HG02852 (cell line): ENCODE measurements around the gene MXI1.
"Not testable (repeated sequence)": the region's sequence is repeated elsewhere in the genome, so short reads cannot be mapped to it uniquely, and the experiment has no call there.

Source experiments
- ATAC-seq: cut with Tn5 transposase; IDR thresholded peaks from one replicate; pipeline ENCODE4 v1.9.1; 2021; ENCODE audit warnings: mild to moderate bottlenecking, moderate library complexity; ENCODE audit not compliant: unreplicated experiment

The MXI1 gene

DNA sequence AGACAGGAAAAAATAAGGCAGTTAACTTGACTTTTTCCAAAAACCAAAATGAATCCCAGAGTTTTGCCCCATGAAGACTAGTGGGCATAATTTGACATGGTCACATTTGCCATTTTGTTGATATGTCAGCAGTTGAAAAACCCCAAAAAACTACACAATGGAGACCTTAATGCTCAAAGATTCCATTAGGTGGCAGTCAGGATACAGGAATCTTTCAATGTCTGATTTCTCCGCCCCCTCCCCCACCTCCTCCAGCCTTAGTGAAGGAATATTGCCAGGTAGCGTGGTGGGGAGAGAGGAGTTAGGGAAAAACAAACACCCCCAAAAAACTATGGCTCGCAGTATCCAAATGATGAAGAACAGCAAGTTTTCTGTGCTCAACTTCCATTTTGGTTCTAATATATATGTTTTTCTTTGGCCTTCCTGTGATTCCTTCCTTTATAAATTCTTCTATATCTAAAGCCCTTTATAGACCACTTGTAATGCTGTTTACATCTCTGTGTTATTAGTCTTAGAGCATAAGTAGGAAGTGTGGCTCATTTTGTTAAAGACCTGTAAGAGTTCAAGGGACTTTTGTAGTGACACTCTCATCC lies 104.0 kb downstream of the MXI1 start:
- ATAC-seq, result no peak

DNA sequence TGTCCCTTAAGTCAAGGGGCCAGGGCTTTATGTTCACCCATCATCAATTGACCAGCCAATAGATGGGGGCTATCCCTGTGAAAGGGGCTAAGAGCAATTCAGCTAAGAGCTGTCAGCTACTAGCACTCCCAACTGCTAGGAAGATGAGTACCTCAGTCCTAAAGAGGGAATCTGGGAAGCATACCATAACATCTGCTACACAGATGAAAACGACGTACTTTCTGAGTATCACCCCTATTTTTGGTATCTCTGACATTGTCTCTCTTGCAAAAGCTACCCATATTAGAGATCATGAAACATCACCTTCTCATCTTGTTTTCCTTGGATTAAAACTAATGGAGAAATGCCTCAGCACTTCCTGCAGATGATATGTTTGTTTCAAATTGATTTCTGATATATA lies 104.8 kb downstream of the MXI1 start:
- no peak for ATAC-seq

DNA sequence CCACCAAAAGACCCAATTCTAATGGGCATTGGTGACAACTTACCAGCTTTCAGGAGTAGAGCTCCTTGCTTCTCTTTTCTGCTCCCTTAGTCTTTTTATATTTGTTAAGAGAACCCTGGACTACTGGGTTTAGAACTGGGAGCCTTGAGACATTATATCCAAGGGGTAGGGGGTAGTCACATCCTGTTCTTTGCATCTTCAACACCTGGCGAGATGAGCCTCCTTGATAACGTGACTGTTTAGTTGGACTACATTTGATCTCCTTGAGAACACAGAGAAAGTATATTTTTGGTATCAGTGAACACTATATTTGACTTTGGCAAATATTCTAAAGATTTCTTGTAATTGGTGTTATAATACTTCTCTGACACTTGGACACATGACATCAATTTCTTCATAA lies 106.3 kb downstream of the MXI1 start:
- no peak for ATAC-seq

DNA sequence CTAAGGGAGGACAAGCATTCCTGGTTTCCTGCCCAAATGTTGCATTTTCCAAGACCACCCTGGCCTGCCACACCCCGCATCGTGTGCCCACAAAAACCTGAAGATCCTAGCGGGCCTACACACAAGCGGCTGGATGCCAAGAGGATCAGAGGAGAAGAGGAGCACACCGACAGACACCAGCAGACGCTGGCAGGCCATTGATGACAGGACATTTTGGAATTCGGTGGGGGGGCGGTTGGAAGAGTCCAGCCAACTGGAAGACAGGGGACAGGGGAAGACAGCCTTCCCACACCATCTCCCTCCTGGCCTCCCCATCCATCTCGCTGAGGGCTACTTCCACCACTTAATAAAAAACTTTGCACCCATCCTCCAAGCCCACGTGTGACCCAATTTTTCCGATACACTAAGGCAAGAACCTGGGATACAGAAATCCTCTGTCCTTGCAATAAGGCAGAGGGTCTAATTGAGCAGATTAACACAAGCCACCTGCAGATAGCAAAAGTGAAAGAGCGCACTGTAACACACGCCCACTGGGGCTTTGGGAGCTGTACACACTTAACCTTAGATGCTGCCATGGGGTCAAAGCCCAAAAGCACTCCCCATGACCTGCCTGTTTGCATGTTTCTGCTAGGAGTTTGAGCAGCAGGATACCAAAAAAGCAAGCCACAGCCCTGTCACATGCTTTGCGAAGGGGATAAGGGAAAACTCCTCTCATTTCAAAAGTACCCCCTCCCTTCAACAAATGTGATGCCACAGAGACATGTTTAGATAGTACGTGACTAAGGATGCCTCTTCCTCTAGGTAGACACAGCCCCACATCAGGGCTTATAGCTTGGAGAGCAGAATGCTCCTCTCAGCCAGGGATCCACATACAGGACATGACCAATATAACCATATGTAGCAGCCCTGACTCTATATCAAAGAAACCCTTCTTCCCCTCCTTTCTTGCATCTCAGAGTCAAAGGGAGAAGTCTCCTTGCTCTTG lies 110.8 kb downstream of the MXI1 start:
- no peak for ATAC-seq

DNA sequence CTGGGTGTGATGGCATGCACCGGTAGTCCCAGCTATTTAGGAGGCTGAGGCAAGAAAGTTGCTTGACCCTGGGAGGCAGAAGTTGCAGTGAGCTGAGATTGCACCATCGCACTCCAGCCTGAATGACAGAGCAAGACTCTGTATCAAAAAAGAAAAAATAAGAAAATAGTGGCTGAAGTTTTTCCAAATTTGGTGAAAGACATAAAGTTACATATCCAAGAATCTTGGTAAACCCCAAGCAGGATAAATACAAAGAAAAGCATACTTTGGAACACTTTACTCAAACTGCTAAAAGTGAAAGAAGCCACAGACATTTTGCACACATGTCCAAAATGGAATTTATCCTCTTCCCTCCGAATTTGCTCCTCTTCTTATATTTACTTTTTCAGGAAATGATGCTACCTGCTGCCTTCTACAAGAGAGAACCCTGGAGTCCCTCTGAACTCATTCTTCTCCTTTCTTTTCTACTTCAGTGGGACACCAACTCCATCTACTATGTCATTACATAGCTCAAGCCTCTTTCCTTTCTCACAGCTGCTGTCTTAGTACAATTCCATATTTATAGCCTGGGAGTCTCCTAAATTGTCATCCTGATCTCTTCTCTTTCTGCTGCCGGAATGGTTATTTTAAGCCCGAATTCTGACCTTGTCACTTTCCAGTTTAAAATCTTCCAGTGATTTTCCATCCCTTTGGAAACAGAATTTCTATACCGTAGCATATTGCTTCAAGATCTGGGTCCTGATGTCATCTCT lies 114.6 kb downstream of the MXI1 start:
- no peak for ATAC-seq

DNA sequence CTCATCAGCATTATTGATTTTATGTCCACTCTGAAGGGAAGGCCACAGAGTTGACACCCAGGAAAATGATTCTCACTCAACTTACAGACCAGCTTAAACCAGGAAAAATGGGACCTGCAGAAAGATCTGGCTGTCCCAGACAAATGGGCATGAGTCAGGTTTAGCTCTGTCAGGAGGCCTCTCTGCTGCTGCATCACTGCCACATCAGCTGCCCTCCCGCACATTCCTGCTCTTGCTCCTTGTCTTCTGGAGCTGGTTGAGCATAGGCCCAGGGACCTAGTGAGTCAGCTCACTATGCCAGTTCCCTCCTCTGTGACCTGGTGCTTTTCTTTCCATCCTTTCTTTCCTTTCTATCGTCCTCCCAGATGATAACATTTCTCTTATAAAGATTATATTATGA lies 116.1 kb downstream of the MXI1 start:
- ATAC-seq, result no peak

DNA sequence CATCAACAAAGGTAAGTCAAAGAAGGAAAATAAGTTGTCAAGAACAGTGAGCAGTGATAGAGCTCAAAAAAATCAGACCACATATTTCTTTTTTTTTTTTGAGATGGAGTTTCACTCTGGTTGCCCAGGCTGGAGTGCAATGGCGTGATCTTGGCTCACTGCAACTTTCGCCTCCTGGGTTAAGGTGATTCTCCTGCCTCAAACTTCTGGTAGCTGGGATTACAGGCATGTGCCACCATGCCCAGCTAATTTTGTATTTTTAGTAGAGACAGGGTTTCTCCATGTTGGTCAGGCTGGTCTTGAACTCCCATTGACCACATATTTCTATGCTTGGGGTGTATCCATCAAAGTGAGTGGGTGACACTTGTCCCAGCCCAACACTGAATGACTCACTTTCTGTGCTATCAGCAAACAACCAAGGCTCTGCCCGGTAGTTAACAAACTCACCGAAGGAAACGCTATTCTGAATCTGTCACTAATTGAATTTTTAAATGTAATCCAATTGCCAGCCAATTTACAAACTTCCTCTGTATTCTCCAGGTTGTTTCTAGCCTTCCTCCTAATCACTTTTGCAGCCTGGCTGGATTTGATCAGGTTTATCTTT lies 116.9 kb downstream of the MXI1 start:
- peak; percentile 51 for ATAC-seq

DNA sequence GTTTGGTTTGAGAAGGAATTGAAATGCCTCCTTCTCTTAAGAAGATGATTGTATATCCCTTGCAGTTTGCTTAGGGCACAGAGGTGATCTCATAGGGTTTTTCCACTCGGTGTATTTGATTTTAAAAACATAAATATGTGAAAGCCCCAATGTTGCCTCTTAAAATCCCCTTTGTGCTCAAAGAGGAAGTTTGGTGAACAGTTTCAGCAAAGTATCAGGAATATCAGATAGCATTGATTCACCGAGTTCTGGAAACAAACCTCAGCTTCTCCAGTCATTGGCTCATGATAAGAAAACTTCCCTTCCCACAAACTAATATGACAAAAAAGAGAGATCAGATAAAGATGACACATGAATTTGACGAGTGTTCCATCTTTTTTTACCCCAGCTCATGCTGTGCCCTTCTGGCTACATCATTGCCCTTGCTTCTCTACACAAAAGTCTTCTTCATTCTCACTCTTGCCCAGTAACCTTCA lies 117.4 kb downstream of the MXI1 start:
- peak; percentile 70 for ATAC-seq

DNA sequence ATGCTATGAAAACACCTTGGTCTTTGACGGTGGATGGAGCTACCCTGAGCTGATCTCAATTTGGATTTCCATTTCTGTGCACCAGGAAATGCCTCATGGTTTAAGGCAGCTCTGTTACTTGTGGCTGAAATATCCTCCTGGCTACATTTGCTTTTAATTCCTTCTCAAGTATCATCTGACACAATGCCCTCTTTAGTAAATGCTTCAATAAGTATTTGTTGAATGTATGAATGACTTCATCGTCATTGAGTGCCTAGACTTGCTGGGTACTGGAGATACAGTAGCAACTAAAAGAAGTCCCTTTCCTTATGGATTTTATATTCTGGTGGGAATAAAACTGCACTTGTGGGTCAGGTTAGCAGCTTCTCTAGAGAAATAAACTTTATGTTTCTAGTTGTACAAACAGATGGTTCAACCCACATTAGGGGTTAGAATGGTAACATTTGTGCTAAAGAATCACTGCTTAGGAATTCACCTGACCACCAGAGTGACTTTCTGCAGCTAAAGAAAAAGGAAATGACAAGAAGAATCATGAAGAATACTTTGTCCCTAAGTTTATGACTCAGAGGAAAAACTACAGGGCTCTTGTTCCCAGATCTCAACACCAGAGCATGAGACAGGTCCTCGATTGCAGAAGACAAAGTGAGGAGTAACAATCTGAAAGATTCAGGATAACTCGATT lies 119.1 kb downstream of the MXI1 start:
- ATAC-seq, result peak; percentile 39

DNA sequence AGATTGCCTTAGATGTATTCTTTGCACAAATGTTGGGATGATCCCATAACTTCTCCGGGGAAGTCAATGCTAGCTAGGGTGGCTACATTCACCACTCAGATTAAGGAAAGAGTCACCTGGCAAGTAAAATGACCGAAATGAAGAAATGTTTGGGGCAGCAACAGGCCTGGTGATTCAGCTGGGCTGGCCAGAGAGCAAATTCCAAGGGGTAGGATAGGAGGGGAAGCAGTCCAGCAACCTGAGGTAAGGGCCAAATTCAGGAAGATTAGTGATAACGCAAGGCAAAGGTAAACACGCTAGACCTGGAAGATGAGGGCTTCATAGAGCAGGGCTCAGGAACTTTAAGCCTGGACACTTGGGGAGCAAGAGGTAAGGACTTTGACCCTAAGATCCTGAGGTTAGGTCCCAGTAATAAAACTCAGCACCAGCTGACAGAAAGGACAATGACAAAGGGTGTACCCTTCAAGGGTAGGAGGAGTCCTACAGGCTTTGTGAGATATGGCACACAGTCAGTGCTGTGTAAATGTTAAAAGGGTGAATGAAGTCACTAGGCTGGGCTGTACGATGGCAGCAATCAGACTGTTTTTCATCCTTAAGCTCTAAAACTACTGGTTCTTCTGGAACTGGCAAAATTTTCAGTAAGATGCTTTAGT lies 120.0 kb downstream of the MXI1 start:
- ATAC-seq, result no peak

DNA sequence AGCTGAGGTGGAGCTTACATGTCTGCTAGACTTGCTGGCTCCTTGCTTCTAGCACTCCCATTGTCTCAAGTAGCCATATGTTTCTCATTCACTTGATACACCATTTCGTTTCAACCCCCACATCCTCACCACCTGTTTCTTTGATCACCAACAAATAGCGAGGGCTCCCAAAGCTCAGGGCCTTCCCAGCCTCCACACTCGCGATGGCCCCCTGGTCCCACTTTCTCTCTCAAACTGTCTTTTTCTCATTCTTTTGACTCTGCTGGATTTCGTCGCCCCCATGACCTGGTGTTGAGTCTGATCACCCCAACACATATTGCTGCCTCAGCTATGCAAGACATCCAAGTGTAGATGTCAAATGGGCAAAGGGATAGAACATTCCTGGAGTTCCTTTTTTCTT lies 123.3 kb downstream of the MXI1 start:
- ATAC-seq, result no peak

DNA sequence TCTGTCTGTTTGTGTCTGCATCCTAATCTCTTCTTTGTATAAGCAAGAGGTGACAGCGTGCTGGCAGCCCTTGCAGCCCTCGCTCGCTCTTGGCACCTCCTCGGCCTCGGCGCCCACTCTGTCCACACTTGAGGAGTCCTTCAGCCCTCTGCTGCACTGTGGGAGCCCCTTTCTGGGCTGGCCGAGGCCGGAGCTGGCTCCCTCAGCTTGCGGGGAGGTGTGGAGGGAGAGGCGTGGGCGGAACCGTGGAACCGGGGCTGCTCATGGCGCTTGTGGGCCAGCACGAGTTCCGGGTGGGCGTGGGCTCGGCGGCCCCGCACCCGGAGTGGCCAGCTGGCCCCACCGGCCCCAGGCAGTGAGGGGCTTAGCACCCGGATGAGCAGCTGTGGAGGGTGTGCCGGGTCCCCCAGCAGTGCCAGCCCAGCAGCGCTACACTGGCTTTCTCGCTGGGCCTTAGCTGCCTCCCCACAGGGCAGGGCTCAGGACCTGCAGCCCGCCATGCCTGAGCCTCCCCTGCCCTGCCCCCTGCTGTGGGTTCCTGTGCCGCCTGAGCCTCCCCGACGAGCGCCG lies 123.9 kb downstream of the MXI1 start:
- not testable (repeated sequence) for ATAC-seq

DNA sequence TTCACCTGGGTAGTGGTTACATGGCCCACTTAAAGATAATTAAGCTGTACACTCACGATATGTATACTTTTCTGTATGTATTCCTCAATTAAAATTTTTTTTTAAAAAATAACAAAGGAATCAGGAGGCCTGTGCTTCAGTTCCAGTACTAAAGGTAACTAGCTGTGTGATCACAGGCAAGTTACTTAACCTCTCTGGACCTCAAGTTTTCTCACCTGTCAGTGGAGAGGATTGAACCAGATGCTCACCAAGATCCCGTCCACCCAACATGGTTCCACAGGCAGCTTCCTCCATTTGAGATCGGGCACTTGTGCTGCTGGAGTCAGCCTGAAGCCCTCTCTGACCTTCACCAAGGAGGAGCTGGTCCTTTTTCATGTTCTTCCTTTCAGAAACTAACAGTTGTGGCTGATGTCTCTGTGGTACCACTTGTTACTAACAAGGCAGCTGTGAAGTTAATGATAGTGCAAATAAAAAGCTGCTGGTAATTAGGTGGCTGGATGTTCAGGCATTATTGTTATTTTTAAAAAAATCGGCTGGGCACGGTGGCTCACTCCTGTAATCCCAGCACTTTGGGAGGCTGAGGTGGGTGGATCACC lies 126.8 kb downstream of the MXI1 start:
- ATAC-seq, result no peak

DNA sequence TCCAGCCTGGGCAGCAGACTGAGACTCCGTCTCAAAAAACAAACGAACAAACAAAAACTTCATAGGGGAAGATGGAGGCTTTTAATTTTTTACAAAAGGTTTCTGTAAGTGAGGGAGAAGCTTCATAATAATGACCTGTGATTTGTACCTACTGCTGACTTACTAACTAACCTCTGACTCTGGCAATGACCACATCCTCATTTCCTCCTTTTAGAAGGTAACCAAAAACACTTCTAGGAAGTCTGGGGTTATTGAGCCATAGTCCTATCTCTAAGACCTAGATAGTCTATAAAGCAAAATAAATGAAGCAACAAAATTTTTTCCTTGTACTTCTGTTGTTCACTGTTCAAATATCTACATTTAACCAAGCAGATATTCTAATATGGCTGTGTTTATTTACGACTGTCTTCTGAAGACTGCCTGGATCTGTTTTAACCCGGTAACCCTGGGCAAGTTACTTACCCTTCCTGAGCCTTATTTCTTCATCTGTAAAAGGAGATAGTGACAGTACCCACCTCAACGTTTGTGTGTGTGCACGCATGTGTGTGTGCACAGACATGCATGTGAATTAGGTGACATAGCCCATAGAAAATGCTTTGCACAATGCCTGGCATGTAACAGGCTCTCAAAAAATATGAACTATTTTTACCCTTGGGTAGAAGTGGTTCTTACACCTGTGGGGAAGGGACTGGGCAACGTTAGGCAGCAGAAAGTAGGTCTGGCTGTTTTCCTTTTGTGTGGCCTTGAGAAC lies 128.1 kb downstream of the MXI1 start:
- ATAC-seq, result no peak

DNA sequence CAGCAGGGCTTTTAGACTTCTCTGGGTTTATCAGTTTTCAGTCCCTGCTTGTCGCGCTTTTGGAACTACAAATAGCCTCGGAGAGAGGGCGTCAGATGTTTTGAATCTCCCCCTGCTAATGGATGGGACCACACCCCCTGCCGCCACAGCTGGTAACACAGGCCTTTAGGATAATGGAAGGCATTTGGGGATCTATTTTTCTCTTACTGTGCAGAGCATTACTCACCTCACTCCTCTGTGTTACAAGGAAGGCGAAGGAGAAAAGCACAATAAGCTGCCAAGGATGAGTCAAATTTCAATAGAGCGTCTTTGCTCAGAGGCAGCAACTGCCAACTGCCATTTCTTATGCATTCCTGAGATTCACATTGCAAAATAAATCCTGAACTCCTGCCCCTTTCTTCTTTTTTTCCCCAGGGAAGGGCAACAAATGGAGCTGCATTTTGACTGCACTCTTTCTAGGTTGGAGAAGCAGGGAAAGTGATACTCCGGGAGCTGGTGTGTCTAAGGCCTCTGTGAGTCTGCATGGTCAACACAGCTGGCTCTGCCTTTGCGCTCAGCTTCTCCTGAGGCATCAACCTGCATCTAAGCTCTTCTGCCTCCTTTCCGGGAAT lies 128.8 kb downstream of the MXI1 start:
- no peak for ATAC-seq
